SW 1271 (cell line): ENCODE data around the gene CAMTA1.

Experiments used
- DNase-seq, 2 experiments: peaks; one replicate each; lab custom pipeline; 2025; lab: John Stamatoyannopoulos, UW

CAMTA1 gene

DNA sequence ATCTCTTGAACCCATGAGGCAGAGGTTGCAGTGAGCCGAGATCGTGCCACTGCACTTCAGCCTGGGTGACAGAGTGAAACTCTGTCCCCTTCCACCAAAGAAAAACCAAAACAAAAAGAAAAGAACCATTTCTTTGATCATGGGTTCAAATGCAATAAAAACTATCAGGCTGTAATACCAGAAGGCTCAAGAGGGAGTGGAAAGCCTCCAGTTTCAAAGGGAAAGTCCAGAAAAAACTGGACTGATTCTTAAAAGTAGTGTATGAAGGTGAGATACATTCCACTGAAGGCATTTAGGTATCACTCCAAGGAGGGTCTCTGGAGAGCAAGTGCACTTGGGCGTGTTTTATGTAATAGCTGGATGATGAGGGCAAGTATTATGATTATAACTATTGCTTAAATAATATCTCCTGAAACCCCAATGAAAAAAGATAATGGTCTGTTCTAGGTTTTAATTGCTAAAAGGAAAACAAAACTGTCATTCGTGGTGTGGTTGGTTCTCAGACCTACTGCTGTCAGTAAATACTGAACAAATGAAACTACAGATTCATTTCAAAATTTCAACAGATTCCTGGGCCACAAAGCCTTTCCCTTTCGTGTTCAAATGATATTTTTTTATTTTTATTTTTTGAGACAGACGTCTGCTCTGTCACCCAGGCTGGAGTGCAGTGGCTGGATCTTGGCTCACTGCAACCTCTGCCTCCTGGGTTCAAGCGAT lies 6.0 kb upstream of the CAMTA1 start:
- no peak for DNase-seq

DNA sequence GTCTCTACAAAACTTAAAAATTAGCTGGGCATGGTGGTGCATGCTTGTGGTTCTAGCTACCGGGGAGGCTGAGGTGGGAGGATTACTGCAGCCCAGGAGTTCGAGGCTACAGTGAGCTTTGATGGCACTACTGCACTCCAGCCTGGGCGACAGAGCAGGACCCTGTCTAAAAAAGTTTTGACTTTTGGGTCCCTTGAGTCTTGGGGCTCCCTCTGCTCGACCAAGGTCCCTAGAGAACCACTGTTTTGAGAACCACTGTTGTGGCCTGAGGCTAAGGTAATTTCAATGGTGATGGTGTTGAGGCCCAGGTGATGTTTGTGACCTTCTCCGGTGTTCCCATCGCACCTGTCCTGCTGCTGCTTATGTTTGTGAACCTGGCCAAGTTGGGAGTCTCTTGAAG lies 3.1 kb upstream of the CAMTA1 start:
- no peak for DNase-seq

DNA sequence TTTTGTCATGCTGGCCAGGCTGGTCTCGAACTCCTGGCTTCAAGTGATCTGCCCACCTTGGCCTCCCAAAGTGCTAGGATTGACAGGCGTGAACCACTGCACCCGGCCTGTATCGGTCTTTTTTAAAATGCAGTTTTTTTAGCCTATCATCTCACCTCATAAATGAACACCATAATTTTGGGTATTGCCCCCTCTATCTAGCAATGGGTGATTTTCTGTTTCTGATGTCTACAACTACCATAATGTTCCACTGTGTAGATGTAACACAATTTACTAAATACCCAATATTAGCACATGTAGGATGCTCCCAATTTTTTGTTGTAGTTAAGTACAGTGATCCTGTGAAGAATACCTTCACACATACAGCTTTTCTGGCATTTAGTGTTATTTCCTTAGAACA lies 2.0 kb upstream of the CAMTA1 start:
- DNase-seq, result no peak

DNA sequence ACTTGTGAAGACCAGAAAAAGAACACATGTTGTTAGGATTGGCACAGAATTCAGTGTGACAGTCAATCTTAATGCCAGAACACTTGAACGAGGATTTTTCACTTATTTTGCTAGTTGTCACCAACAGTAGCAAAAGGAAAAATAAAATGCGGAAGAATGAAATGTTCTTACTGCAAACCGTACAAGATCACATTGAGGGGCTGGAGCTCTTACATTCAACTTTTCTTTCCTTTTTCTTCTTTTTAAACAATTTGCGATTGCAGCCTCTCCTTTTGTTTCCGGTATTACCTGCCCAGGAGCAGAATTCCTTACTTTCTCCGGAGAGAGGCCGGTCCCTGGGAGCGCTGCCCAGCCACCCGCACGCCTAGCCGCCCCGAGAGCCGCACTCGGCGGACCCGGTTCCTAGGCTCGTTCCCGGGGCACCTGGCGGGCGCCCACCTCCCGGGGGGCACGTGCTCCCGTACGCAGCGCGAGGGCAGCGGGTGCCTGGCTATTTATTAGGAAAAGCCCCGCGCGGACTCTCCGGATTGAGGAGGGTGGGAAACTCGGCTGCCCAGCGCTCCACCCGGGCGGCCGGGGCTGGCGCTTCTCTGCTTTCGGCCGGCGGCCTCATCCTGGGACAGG lies 1.2 kb upstream of the CAMTA1 start:
- DNase-seq, result peak in 1 of 2 experiments; percentile 21

DNA sequence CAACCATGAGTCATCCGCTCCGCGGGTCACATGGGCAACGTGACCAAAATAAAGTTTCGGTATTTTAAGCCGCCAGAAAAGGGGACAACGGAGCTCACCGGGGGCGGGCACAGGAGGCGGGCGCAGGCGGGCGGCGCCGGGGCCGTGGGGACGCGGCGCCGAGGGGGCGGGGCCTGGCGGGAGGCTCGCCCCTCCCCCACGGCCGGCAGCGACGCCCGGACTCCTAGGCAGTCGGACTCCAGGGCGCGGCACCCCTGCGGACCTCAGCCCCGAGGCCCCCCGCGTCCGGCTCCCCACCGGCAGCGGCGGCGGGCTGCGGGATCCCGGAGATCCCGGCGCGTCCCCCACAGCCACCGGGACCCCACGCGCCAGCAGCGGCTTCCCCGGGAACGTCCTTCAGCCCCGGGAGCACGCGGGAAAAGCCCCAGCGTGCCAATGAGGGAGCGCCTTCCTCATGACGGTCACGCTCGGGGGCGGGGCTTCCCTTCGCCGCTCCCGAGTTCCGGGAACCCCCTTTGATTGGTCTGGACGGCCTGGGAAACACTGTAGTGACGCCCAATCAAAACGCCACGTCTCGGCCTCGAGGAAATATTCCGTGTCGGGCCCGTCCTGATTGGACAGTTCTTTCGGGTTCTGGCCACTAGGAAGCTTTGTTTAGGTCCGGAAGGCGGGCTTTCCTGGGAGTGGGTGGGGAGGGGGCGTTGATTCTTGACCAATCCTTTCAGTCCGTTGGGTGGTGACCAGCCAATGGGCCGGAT lies 515 bp upstream of the CAMTA1 start:
- peak; percentile 97 to 98 for DNase-seq

DNA sequence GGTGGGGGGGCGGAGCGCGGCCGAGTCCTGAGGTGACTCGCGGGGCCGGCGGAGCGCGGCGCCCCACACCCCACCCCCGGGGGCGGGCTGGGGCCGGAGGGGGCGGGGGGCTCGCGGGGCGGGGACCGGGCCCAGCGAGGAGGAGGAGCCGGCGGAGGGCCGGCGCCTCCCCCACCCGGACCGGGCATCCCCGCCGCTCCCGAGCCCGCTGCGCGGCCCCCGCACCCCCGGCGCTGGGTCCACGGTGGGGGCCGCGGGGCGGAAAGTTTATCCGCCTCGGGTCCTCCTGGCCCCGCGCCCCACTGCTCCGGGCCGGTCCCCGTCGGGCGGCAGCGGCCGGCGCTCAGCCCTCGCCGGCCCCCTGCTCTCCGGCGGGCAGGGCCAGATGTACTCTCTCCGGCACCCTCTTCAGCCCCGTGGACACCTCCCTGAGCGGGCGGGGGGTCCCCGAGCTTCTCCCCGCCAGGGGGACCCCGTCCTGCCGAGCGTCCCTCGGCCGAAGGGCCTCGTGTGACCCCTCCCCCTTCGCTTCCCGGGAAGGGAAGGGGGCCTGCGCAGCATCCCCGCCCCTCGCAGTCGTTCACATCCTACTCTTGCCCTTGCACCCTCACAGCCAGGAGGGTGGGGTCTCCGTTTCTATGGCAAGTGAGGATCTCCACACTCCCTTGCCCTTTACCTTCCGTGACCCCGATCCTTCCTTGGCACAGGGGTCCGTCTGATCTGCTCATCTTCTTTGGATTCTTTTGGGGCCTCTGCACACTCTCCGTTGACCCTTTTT lies 663 bp downstream of the CAMTA1 start:
- DNase-seq, result no peak

DNA sequence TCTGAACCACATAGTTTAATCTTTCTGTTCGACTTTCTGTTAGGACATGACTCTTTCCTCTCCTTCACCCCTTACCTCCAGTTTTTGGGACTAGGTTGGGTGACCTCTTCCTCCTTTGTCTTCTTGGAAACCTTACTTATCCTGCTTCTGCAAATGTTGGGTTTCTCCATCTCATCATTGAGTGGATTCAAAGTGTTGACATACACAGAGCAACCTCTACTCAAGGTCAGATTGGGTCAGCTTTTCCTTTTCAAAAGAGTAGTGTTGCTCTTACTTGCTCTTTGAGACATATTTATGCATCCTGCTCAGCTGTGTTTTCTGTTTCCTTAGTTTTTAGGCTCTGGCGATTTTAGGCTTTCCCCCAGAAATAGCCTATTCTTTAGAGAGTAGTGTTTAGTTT lies 3.7 kb downstream of the CAMTA1 start:
- DNase-seq, result no peak

DNA sequence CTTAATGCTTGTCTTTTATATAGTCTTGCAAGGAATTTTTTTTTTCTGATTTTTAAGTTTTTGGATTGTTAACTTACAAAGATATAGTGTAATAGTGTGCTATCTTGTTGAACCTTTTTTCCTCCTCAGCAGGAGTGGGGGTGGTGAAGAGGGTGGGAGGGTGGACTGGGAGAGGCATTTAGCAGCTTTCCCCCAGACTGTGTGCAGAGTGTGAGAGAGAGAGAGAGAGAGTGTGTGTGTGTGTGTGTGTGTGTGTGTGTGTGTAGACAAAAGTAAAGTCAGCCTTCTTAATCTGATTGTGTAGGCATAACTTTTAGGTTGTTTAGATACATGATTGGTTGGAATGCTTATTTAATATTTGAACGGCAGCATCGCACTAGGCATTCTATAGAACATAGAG lies 4.9 kb downstream of the CAMTA1 start:
- DNase-seq, result no peak

DNA sequence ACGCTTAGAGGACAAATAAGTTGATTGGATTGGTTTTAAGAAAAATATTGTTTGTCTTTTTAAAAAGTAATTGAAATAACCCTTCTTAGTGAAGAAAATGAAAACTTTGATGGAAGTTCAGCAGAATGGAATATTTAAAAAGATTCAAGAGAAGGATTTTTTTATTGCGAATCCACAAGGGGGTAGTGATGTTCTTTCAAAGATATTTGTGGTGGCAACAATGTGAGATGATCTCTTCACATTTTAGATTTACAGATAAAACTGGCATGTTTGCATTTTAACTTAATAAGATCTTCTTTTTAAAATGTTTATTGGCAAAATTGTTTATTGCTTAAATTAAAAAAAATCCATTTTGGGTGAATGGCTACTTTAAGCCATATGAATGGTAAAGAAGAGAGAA lies 8.9 kb downstream of the CAMTA1 start:
- DNase-seq, result peak in 1 of 2 experiments; percentile 31

DNA sequence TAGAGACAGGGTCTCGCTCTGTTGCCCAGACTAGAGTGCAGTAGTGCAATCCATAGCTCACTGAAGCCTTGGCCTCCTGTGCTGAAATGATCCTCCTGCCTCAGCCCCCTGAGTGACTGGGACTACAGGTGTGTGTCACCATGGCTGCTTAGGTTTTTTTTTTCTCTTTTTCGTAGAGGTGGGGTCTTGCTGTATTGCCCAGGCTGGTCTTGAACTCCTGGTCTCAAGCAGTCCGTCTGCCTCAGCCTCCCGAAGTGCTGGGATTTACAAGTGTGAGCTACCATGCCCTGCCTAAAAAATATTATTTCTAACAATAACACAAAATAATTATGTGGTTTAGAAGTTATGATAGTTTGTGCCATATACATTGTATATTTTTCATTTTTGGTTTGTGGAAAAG lies 9.9 kb downstream of the CAMTA1 start:
- no peak for DNase-seq

DNA sequence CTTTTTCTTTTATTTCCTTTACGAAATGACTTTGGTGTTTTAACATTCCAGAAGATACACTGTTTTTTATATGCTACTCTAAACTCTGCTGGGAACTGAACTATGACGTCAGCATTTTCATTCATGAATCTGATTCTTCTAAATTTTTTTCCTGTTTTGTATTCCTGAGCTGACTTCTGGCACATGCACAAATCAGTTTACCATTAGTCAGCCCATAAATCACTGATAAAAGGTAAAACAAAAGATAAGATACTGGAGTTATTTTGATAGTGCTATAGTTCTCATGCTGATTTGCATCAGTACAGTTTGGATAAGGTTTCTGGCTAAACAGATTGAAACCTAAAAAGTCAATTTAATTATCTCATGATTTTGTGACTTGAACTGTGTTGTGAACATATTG lies 10.4 kb downstream of the CAMTA1 start:
- peak in 1 of 2 experiments; percentile 18 for DNase-seq

DNA sequence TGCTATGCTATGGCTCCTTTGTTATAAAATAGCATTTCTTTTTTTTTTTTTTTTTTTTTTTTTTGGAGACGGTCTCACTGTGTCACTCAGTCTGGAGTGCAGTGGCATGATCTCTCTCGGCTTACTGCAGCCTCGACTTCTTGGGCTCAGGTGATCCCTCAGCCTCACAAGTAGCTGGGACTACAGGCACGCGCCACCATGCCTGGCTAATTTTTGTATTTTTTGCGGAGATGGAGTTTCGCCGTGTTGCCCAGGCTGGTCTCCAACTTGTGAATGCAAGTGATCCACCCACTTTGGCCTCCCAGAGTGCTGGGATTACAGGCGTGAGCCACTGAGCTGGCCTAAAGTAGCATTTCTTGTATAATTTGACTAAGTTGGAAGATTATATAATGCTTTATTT lies 10.8 kb downstream of the CAMTA1 start:
- no peak for DNase-seq

DNA sequence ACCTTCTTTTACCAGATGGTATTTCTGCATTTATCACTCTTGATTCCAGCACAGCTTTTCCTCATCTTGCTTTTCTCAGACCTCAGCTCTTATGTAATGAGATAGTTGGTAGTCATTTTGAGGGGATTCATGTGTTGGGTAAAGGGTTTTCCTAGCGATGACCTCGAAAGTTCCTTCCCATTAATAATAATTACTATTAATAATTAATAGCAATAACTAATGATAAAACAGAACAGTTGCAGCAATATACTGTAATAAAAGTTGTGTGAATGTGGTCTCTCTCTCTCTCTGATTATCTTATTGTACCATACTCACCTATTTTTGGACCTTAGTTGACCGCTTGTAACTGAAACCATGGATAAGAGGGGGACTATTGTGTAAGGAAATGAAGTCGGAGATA lies 14.2 kb downstream of the CAMTA1 start:
- DNase-seq, result no peak

DNA sequence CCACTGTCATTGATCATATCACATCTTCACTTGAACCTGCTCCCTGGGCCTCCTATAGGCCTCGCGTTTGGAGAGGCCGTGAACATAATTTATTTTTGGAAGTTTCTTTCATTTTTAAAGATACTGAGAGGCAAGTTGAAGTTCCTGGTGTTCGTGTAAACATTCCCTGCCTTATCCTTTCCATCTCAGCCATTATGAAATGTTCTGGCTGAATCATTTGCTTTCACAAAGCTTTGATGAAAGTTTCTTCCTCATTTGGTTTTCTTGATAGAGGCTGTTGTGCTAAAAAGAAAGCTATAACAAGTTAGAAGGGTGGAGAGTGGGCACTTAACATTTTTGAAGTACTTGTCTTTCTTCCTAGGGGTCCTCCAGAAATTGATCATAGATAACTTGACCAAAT lies 15.5 kb downstream of the CAMTA1 start:
- DNase-seq, result no peak

DNA sequence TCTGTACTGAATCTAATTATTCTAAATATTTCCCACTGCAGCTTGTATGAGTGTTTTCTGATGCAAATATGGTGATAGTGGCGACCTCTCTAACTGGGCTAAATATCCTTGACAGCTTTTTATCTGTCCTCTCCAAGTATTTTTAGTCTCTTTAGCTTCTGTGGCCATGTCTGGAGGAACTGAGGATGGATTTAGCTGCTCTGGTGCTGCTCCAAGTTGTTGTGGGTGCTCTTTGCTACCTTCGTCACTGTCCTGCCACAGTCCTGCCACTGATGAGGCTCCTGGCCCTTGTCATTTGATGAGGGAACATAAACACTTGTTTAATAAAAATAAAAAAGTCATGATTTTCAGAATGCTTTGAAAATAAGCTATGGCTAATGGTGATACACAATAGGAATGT lies 15.9 kb downstream of the CAMTA1 start:
- DNase-seq, result no peak

DNA sequence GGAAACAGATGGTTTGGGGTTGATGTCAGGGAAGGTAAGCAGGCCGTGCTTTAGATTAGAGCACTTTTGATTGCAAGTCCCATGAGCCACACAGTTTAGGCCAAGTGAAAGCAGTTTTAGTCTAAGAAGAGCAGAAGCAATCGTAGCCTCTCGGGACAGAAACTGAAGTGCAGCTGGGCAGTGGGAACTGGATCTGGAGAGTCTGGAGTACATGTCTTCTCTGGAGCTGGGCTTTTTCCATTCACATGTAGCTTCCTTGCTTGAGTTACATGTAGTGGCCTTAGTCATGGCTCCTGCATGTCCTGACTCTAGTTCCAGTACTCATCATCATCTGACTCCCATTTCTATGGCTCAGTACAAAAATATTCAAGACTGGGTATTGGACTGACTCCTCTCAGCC lies 16.7 kb downstream of the CAMTA1 start:
- DNase-seq, result no peak

DNA sequence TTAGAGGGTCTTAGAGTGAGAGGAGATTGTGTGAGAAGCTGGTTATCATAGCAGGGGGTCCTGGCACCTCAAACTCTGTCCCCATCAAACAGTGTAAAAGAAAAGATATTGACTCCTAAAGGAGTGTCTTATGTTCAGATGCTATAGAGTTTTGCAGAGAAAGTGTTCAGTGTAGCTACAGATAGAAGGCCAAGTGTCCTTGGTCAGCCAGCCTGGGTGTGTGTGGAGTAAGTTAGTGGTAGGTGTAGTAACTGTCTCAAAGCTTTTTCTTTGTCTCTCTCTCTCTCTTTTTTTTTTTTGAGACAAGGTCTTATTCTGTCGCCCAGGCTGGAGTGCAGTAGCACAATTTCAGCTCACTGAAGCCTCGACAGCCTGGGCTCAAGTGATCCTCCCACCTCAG lies 17.2 kb downstream of the CAMTA1 start:
- no peak for DNase-seq

DNA sequence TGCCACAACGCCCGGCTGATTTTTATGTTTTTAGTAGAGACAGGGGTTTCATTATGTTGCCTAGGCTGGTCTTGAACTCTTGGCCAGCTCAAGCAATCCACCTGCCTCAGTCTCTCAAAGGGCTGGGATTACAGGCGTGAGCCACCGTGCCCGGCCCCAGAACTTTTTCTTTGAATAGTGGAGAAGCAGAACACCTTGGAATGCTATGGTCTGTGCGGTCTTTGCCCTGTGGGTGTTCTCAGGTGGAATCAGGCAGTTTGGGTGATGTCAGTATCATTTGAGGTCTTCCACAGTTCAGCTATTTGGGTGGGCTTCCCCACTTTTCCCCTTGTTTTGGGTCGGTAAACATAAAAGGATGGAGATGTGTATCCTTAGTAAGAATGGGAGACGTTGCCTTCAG lies 17.6 kb downstream of the CAMTA1 start:
- DNase-seq, result no peak

DNA sequence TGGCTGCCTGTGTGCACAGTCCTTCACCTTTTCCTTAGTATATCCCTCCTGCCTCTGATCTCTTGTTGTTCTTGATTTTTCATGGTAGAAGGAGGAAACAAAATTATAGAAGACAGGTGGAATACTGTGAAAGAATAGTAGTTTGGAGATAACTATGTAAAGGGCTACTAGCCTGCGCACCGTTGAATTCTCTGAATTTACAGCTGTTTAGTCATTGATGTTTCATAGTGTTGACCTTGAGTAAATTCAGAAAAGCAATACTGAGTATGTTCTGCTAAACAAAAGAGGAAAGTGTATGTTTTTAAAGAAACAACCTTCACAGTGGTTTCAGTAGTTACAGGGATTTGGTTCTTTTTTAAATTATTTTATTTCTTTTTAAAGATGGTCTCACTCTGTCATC lies 18.1 kb downstream of the CAMTA1 start:
- no peak for DNase-seq

DNA sequence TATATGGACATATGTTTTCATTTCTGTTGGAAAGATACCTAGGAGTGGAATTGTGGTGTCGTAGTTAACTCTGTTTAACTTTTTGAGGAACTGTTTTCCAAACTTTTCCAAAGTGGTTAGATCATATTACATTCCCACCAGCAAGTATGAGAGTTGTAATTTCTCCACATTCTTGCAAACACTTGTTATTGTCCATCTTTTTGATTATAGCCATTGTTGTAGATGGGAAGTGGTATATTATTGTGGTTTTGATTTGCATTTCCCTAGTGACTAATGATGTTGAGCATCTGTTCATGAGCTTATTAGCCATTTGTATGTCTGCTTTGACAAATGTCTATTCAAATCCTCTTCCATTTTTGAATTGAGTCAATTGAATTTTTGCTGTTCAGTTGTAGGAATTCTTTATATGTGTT lies 19.8 kb downstream of the CAMTA1 start:
- no peak for DNase-seq

DNA sequence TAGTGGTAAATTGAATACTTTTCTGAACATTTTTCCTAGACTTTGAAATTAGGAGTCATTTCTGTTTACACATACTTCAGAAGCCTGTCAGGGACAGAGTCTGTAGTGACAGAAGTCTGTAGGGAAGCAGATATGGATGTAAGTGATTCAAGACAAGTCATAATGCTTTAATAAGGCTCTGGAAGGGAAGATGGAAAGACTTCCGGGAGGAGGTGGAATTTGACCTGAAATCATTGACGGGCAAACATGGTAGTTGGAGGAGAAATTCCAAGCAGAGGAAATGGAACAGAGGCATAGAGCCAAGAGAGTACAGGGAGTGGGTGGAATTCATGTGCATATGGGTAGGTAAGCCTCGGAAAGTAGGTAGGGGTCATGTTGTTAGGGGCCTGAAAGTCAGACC lies 22.5 kb downstream of the CAMTA1 start:
- no peak for DNase-seq

DNA sequence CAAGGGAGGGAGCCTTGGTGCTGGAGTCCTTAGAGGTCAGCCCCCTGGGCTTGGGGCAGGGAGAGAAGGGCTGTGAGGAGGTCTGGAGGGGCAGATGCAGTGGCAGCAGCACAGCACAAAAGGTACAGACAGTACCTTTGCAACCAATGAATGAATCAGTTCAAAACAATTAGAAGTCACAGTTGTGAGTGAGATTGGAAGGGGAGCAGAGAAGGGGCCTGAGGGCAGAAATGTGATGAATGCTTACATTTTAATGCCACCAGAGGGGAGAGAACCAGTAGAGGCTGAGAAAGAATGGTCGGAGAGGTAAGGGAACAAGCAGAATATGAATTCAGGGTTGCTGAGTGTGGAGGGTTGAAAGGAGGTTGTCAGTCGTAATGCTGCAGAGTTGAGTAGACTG lies 24.2 kb downstream of the CAMTA1 start:
- DNase-seq, result no peak
